ENCODE results near the gene EPB41L2.

DNA sequence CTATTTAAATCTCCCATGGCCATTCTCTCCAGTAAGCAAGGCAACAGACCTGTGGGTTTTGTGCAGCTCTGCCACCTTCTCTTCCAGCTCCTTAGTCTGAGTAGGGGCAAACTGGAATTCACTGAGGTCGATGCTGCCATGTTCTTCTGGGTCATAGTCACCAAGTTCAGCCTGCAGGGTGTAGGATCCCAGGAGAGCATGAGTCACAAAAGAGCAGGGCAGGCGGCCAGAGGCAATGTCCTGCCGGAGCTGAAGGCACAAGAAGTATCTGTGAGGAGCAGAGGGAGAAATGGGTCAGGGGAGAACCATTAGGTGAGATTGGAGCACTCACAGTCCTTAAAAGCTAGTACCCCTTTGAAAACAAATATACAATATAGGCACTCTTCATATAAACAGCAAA lies 162.1 kb downstream of the EPB41L2 start:
- TF ChIP-seq TAF1 (IDR thresholded peaks at IDR 0.05; ENCODE audit: borderline replicate concordance, insufficient read depth, low read length) (no peak), POLR2AphosphoS5 (IDR thresholded peaks at IDR 0.05; ENCODE audit: low read depth, low read length) (no peak)
- TF ChIP-seq, protein P1, sequence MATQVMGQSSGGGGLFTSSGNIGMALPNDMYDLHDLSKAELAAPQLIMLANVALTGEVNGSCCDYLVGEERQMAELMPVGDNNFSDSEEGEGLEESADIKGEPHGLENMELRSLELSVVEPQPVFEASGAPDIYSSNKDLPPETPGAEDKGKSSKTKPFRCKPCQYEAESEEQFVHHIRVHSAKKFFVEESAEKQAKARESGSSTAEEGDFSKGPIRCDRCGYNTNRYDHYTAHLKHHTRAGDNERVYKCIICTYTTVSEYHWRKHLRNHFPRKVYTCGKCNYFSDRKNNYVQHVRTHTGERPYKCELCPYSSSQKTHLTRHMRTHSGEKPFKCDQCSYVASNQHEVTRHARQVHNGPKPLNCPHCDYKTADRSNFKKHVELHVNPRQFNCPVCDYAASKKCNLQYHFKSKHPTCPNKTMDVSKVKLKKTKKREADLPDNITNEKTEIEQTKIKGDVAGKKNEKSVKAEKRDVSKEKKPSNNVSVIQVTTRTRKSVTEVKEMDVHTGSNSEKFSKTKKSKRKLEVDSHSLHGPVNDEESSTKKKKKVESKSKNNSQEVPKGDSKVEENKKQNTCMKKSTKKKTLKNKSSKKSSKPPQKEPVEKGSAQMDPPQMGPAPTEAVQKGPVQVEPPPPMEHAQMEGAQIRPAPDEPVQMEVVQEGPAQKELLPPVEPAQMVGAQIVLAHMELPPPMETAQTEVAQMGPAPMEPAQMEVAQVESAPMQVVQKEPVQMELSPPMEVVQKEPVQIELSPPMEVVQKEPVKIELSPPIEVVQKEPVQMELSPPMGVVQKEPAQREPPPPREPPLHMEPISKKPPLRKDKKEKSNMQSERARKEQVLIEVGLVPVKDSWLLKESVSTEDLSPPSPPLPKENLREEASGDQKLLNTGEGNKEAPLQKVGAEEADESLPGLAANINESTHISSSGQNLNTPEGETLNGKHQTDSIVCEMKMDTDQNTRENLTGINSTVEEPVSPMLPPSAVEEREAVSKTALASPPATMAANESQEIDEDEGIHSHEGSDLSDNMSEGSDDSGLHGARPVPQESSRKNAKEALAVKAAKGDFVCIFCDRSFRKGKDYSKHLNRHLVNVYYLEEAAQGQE (IDR thresholded peaks at IDR 0.05; ENCODE audit: insufficient read depth in 1 of 2, low read depth in 2 of 2, low read length in 2 of 2), result no peak
